HG03432 (cell line): Measurements from ENCODE around the gene OR5K2.
A peak's percentile ranks its signal among the peaks of the same experiment; 100 is the strongest.

Experiments
- ATAC-seq: cut with Tn5 transposase; IDR thresholded peaks from one replicate; pipeline ENCODE4 v1.9.1; 2021; ENCODE audit warnings: mild to moderate bottlenecking, moderate library complexity; ENCODE audit not compliant: unreplicated experiment

The OR5K2 gene

GRCh38 chr3:98521897-98522543, 24.5 kb downstream of the OR5K2 start:
- ATAC-seq: peak; percentile 46

GRCh38 chr3:98522544-98523281, 25.2 kb downstream of the OR5K2 start, which contains the start of gene CLDND1:
TSS of gene CLDND1 (minus strand) at chr3:98522902. CDS start at chr3:98521424, 1,478 bp downstream.
- peak; percentile 91 for ATAC-seq

DNA sequence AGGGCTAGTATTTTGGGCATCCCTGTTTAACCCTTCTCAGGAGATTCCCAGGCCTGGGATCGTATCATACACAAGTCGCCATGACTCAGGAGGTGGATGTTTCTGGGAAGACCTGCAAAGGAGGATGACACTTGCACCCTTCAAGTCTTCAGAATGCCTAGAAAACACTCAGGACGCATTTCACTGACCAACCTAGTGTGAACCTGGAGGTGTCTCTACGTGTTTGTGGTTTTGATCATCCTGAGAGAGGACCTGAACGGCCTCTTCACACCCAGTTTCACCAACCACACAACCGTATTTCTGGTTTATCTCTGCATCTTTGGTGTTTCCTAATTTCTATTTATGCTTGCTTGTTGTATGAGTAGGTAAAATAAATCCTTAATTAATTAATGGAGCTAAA, 28.0 kb downstream of the OR5K2 start:
- no peak for ATAC-seq

DNA sequence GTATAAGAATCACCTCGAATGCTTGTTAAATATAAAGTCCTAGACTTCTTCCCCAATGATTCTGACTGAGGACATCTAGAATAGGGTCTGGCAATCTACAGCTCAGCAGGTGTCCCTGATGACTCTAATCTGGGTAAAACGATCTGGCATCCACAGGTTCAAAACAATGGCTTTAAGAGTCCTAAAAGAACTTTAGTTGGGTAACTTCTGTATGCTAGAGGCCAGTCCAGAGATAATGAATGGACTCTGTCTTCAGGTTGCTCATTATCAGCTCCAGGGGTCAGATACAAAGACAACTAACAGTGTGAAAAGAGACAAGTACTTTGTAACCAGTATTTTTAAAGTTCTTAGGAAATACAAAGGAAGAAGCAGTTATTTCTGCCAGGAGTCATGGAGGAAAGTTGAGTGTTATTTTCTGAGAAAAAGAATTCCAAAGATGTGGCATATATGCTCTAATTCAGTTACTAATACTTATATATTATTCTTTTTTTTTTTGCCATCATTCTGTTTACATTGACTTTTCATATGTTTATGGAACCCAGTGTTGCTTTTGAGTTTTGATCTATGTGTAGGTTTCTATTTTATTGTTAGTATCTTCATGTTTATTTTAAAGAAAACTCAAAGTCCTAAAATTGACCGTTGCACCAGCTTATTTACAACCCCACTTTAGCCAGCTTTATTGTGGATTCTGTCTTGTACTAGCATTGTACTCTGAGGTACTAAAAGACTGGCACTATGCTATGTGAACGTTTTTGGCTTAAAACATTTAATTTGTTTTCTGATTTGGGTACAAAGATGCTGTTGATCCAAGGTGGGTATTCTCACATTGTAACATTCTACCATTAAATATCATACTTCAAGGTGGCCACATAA, 31.2 kb downstream of the OR5K2 start:
- no peak for ATAC-seq

- no peak for ATAC-seq
These were observed 32.5 kb downstream of the OR5K2 start for GRCh38 chr3:98529856-98530459.

- ATAC-seq: no peak
These were observed 33.2 kb downstream of the OR5K2 start for GRCh38 chr3:98530676-98531075.

GRCh38 chr3:98531622-98532274, 34.3 kb downstream of the OR5K2 start, which contains the start of gene GPR15:
TSS of gene GPR15 (plus strand) at chr3:98531978. CDS start at chr3:98532034, 56 bp downstream.
- peak; percentile 40 for ATAC-seq

DNA sequence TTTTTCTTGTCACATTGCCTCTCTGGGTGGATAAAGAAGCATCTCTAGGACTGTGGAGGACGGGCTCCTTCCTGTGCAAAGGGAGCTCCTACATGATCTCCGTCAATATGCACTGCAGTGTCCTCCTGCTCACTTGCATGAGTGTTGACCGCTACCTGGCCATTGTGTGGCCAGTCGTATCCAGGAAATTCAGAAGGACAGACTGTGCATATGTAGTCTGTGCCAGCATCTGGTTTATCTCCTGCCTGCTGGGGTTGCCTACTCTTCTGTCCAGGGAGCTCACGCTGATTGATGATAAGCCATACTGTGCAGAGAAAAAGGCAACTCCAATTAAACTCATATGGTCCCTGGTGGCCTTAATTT, 34.8 kb downstream of the OR5K2 start:
- no peak for ATAC-seq

- ATAC-seq: no peak
These were observed 35.5 kb downstream of the OR5K2 start for GRCh38 chr3:98532709-98533571.

- ATAC-seq: no peak
These were observed 36.7 kb downstream of the OR5K2 start for GRCh38 chr3:98534168-98534567.

GRCh38 chr3:98534734-98535133, 37.3 kb downstream of the OR5K2 start:
- ATAC-seq: no peak

GRCh38 chr3:98536456-98537017, 39.1 kb downstream of the OR5K2 start:
- peak; percentile 75 for ATAC-seq

DNA sequence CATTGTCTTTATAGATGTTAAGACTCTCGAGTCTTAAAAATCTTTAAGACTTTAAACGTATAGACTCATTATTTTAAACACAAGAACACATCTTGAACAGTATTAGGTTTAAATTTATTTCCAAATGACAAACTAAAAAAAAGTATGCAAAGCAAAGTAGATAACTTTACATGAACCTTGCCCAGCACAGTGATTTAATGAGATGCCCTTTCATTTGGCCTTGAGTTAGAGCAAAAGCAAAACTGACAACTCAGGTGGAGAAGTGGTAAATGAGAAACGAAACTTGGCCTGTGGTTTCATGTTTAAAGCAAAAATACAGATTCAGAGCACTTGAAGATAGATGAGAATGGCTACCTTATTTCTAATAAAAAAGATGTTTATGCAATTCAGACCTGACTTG, 42.9 kb downstream of the OR5K2 start:
- peak; percentile 49 for ATAC-seq

GRCh38 chr3:98541695-98542094, 44.2 kb downstream of the OR5K2 start:
- no peak for ATAC-seq

- ATAC-seq: no peak
These were observed 45.1 kb downstream of the OR5K2 start for GRCh38 chr3:98542623-98543022.

- peak; percentile 56 for ATAC-seq
These were observed 48.5 kb downstream of the OR5K2 start for GRCh38 chr3:98545940-98546339.
